SKM-1 (cell line): Measurements from ENCODE around the gene ENTPD2.
A peak's percentile ranks its signal among the peaks of the same experiment; 100 is the strongest.

ENCODE experiments used
- DNase-seq: peaks from one replicate; lab custom pipeline; 2025; ENCODE audit not compliant: unreplicated experiment; lab: John Stamatoyannopoulos, UW

The ENTPD2 gene

DNA sequence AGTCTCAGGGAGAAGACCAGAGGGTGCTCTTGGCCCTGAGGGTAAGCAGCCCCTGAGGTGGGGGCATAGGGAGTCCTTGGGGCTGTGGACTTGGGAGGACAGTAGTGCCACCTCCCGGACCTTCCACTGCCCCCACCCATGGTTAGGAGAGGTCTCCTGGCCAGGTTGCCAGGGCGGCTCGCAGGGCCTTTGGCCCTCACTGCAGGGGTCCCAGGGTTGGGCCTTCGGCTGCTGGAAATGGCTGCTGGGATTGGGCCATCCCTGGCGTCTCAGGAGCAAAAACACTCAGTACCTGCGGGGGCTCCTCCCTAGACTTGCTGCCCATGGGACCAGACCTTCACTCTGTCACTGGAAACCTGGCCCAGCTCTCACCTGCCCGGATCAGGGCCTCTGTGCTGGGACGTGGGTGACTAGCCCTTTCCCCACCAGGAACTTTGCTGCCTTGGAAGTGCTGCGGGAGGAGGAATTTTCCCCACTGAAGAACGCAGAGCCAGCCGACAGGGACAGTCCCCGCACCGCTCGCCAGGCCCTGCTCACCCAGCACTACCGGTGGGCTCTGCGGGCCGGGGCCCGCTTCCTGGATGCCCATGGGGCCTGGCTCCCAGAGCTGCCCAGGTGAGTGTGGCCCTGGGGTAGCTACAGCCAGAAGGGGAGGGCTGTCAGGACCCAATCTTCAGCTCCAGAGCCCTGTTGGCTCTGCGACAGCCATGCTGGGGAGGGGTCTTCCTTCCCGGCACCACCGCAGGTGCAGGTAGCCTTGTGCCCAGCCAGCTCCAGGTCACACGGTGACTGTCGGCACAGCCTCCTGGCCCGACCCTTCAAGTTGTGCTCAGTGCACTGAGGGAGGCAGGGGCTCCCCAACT is 26.6 kb upstream of the ENTPD2 start:
- no peak for DNase-seq

DNA sequence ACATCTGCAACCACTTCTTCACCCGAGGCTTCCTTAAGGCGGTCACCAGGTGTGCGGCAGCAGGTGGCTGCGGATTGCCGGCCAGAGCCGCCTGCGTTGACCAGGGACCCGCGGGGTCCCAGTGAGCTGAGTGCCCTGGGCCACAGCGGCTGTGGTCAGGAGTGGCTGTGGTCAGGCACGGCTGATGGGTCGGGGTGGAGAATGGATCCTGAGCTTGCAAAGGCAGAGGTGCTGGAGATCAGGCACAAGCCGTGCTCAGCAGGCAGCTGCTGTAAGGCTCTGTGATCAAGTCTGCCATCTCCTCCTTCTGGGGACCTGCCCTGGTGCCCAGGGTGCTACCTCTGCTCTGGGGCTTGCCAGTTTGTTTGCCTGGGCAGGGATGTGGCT is 25.5 kb upstream of the ENTPD2 start:
- no peak for DNase-seq

DNA sequence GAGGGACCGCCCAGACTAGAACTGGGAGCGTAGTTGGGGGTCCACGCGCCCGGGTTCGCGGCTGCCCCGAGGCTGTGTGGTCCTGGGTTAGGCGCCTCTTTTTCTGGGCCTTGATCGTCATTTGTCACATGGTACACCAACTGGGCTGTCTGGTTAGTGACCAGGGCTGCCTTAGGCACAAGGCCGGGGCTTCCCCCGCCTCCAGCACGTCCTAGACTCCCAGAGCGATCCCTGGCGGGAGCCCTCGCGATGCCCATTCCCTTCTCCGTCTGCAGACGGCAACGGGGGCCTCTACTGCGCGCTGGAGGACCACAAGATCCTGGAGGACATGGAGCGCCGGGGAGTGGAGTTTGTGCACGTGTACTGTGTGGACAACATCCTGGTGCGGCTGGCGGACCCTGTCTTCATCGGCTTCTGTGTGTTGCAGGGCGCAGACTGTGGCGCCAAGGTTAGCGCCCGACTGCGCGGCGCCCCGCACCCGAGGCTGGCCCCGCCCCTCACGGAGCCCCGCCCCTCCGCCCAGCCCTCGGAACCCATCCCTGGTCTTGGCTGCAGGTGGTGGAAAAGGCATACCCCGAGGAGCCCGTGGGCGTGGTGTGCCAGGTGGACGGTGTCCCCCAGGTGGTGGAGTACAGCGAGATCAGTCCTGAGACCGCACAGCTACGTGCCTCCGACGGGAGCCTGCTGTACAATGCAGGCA is 25.0 kb upstream of the ENTPD2 start:
- no peak for DNase-seq

DNA sequence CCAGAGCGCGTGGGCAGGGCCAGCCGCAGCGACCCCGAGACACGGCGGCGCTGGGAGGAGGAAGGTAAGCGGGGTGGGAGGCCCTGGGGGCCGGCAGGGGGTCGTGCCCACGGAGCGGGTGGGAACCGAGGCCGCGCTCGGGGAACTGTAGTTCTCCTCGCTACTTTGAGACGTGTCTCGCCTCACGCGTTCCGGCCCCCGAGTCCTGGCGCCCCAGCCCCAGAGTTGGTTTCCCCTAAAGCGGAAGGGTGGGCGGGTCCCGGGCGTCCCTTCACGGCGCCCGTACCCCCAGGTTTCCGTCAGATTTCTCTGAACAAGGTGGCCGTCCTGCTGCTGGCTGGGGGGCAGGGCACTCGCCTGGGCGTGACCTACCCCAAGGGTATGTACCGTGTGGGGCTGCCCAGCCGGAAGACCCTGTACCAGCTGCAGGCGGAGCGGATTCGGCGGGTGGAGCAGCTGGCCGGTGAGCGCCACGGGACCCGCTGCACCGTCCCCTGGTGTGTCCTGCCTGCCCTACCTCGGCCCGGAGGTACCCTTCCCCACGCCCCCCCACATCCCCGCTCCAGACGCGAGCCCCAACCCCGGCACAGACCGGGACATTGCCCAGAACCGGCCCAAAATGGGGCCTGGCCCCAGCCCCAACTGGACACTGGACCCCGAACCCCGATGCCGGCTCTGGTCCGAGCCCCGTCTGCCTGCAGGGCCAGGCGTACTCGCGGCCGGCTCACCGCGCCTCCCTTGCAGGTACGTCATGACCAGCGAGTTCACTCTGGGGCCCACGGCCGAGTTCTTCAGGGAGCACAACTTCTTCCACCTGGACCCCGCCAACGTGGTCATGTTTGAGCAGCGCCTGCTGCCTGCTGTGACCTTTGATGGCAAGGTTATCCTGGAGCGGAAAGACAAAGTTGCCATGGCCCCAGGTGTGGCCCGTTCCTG is 24.2 kb upstream of the ENTPD2 start:
- no peak for DNase-seq

DNA sequence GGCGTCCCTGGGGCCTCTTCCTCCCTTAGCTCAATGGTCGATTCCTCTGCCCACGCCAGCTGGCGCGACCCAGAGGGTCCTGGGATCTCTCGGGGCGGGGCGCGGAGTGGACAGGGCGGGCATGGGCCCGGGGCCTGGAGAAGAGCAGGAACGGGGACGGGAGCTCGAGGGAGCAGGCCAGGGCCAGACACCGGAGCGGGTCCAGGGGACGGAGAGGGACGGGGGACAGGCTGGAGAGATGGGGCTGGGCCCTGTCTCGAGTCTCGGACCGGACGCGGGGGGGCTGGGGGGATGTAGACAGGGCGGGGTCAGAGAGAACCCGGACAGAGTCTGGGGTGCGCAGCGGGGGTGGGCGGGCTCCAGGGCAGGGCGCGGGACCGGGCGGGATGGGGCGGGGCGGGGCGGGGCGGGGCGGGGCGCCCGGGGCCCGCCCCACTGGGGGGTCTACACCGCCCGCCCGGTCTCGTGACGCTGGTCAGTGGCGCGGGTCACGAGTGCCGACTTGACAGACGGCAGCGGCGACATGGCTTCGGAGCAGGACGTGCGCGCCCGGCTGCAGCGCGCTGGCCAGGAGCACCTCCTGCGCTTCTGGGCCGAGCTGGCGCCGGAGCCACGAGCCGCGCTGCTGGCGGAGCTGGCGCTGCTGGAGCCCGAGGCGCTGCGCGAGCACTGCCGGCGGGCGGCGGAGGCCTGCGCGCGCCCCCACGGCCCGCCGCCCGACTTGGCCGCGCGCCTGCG is 23.3 kb upstream of the ENTPD2 start, which contains the start of gene UAP1L1:
Gene UAP1L1, plus strand, starts transcription at position 508 of the 738 bp plus-strand sequence. Its CDS starts 16 bp downstream, at position 524.
- no peak for DNase-seq

DNA sequence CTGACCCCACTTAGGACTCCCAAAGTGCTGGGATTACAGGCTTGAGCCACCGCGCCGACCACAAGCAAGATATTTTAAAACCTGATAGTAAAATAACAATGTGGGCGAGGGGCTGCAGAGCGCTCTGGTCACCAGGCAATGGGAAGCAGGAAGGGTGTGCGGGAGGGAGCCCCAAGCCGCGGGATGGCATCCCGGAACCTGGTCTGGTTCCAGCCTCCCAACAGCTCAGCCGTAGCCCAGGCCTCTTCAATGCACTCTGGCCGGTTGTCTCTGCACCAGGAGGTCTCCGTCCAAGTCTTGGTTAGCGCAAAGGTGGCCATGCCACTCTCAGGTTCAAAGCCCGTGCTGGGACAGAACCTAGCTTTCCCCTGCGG is 22.8 kb upstream of the ENTPD2 start:
- no peak for DNase-seq

DNA sequence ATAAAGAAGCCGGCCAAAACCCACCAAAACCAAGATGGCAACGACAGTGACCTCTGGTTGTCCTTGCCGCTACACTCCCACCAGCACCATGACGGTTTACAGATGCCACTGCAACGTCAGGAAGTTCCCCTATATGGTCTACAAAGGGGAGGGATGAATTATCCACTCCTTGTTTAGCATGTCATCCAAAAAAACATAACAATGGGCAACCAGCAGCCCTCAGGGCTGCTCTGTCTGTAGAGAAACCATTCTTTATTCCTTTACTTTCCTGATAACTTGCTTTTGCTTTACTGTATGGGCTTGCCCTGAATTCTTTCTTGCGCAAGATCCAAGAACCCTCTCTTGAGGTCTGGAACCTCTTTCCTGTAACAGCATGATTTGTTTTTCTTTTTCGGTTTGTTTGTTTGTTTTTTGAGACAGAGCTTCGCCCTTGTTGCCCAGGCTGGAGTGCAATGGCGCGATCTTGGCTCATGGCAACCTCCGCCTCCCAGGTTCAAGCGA is 21.5 kb upstream of the ENTPD2 start:
- no peak for DNase-seq

DNA sequence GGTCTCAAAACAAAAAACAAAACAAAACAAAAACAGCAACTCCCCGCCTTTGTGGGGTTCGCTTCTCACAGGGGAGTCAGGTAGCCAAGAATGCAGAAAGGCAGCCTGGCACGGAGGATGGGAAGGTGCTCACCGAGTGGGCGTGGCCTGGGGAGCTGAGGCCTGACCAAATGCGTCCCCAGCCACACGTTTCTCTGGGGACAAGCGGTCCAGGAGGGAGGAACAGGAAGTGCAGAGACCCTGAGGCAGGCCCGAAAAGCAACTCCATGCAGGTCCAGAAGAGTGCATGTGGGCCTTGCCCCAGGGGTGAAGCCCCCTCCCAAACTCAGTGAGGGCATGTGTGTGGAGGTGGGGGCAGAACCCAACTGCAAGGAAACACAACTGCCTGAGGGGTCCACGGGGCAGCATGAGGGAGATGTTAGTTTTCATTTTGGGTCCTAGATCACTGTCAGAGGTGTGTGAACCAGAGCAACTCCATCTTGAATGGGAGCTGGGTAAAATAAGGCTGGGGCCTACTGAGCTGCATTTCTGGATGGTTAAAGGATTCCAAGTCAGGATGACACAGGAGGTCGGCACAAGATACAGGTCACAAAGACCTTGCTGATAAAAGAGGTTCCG is 20.9 kb upstream of the ENTPD2 start:
- no peak for DNase-seq

DNA sequence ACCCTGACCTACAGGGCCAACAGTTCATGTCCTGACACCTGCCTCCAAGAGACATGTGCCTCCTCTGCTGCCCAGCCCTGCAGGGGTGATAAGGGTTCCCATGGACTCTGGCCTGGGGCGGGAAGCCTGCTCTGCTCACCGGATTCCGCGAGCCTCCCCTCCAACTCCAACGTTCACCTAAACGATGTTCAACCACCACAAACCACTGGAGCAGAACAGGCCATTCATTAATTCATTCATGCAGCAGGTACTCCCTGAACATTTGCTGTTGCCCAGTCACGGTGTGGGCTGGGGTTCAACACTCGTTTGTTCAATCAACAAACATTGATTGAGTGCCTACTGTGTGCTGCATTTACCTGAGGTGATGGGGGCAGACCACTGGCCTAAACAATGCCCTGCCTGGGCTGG is 20.1 kb upstream of the ENTPD2 start:
- no peak for DNase-seq

DNA sequence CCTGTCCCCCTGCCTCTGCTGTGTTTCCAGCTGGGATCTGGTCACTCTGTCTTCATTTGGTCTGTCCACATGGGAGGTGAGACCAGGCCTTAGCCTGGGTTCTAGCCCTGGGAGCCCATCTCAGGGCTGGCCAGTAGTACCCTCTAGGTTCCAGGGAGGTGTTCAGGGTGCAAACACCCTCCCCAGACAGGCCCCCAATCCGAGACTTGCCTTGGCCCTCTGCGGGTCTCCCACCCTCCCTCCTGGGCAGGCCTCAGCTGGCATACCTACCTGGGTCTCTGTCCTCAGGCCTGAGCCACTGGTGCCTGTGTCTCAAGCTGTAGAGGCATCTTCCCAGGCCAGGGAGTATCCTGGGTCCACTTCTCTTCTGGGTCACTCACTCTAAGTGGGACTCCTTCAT is 17.4 kb upstream of the ENTPD2 start:
- DNase-seq = no peak

DNA sequence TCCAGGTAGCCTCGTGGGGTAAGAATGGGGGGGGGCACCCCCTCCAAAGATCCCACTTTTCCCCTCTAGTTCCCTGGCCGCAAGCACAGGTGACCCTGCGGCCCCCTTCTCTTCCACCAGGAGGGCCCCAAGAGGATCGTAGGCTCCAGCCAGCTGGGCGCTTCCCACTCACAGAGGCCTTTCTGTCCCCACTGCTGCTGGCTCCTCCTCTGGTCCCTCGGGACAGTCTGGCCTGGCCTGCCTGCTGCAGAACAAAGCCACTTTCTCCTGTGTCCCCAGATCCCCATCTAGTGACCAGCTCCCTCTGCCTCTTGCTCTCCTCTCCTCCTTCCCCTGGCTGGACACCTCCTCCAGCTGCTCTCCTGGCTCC is 17.0 kb upstream of the ENTPD2 start:
- DNase-seq = no peak

DNA sequence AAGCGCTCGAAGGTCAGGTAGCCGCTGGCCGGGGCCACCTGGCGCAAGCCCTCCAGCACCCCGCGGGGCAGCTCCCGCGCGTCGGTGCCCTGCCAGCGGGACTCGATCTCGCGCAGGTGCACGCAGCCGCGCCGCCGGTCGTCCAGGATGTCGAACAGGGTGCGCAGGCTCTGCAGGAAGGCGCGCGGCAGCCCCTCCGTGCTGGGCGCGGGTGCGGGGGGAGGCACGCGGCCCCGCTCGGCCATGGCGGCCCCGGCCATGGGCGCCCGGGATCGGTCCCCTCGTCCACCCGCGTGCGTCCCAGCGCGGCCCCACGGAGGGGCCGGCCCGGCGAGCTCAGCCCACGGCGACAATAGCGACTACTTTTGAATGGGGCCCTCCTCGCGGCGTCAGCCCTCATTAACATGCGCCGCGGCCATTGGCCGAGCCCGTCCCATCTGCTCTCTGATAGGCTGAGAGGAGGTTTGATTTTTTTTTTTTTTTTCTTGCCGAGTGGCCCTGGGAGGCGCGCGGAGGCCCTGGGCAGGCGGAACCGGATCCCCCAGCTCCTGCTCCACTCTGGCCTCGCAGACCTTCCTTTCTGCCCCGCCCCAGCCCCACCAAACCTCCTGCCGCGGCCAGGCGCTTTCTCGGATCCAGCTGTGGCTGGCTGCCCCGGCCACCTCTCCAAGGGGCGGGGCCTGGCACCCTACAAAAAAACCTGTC is 16.5 kb upstream of the ENTPD2 start, which contains the start of gene SAPCD2:
Gene SAPCD2, minus strand, starts transcription at position 357 of the 705 bp plus-strand sequence. Its CDS starts 97 bp downstream, at position 260.
- peak; percentile 80 for DNase-seq

DNA sequence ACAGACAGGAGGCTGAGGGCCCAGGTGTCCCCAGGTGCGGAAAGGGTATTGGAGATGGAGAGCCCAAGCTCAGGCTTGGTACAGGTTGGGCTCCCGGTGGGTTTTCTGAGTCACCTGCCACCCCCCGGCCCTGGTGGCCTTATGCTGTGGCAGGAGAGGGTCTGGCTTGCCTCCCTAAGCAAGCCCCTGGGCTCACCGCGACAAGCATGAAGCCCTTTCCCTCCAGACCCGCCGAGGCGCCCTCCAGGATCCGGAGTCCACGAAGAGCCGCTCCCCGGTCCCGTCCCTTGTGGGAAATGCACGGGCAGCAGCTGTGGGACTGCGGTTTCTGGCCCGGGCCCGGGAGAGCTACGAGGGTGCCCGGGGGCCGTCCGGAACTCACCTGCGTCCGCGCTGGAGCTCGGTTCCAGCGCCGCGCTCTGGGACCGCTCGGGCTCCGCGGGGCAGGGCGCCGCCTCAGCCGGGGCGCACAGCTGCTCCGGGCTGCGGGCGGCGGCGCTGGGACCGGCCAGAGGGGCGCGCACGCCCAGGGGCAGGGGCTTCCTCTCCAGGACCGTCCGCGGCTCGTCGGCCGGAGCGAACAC is 15.7 kb upstream of the ENTPD2 start:
- DNase-seq = no peak

DNA sequence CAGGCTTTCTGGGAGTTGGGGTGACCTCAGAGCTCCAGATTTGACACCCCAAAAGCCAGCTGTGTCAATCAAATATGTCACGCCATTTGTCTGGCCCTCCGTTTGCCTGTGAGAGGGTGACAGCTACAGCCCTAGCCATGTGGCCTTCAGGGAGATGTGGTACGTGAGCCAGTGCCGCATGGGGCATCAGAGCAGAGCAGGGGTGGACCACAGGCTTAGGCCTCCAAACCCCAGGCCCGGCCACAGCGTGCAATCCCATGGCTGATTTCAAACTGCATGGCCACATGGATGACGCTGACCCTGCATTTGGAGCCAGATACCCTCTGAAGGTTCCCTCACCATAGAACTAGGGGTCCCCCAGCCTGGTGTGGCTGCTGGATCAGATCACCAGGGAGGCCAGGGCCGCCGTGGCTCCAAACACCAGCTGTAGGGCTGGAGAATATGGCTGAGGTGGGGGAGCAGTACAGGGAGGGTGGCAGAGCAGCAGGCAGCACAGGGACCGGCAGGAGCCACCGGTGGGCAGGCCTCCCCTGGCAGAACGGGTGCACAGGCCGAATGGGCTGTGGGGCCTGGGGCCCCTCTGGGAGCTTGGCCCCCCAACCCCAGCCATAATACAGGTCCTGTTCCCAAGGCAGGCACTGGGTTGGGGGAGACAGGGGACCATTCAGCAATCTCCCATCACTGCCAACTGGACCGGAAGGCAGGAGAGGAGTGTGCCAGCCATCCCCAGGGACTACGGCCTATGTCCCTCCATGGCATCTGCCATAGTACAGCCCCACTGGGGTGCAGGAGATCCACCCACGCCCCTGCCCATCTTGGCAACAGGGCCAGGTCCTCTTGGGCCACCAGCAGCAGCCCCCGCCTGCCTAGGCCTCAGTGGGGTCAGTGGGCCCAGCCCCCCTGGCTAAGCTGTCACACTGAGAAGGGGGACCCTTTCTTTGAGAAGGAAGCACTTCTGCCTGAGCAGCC is 15.0 kb upstream of the ENTPD2 start:
- DNase-seq = no peak

DNA sequence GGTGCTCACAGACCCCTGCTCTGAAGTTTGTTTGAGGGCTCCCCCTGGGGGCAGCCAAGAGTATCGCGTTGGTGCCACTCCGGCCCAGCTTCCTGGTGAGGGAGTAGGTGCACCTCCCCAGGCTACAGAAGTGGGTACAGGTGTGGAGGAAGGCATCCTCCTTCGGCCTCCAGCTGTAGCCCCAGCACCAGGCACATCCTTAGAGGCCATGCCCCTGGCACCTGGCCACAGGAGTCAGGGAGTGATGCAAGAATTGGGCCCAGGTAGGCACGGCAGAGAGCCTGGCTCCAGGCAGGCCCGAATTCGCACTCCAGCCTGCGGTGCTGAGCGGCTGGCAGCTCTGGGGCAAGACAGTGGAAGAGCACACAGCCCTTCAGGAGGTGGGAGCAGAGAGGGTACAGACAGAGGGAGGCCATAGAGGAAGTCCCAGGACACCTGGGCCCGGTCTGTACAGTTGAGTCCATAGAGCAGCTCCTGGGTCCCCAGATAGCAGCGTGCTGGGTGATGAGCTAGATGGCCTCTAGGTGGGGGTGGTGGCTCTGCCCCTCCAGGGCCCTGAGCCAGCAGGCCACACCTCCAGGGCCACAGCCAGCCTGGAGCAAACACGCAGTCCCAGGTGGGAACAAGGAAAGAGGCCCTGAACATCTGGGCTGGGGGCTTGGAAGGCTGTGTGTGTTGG is 14.1 kb upstream of the ENTPD2 start:
- DNase-seq = peak; percentile 51

DNA sequence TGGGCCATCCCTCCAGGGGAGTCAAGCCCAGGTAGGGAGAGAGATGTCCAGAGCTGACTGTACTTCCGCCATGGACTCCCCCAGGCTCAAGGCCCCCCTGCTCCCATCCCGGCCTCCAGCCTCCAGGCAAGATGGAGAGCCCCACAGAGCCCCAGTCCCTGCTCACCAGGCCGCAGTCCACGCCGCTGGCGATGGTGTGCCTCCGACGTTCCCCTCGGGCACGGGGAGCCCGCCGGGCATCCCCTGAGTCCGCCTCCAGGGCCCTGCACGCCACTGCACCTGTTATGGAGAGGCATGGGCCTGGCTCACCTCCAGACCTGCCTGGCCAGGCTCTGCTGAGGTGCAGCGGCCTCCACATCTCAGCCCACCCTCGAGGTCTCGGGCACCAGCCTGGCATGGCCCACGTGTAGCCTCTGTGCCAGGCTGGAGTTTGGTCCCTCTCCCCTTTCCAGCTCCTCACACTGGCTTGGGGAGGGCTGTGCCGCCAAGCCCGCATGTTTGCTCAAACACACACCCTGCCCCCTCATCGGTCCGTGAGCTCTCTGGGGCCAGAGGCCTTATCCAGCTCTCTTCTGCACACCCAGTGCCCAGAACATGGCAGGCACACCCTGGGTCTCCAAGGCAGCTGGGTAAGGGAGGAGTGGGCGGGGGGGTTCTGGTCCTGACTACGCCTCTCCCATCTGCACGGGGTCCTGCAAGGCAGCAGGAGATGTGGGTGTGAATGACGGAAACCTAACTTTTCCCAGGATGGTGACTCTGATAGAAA is 12.4 kb upstream of the ENTPD2 start:
- no peak for DNase-seq
